ENCODE measurements around the gene ALDH6A1. TPM values are rescaled to one million over a fixed set of nuclear protein-coding genes. Genes with fewer than 3 reads are reported as not detected.
A peak's percentile ranks its signal among the peaks of the same experiment; 100 is the strongest.

Gene ALDH6A1
- total and polyA plus RNA-seq, 2 of the 13 experiments (the other 11 are each of a cell fraction or from before 2014, with no cell fraction given) = 26.9 to 49.9 TPM

DNA sequence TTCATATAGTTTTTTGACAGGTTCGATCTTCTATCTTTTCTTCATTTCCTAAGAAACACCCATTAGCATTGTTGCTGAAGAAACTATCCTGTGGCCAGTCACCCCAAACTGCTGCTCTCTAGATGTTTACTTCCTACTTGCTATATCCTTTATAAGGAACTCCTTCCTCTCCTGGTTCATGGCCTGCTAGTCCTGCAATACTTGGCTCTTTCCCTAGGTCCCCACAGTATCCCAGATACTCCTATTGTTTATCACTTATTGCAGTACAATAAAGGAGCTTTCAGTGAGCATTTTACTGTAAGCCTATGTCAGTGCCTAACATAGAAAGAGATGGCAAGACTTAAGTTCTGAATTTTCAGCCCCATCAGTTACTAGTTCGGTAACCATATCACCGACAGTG, 2.8 kb downstream of the ALDH6A1 start:
- ATAC-seq (no peak), FAIRE-seq (no peak), DNase-seq (ENCODE audit: low spot score) (no peak)
- Histone ChIP-seq H3K36me3 (replicated peaks in 1 of 2; ENCODE audit: control insufficient read depth in 1 of 2, insufficient read depth in 2 of 2, low read length in 2 of 2) (no peaks in the 10 kb centered on the region), H3K4me2 (ENCODE audit: low read depth, low read length) (peak overlapping the region; percentile 34), H3K9ac (ENCODE audit: insufficient read depth, low read depth, low read length) (no peak overlapping the region), H4K20me1 (ENCODE audit: insufficient read depth, low read length) (no peaks in the 10 kb centered on the region), H3K4me3 (replicated peaks in 1 of 3; ENCODE audit: insufficient read depth in 1 of 3, low read depth in 2 of 3, low read length in 3 of 3) (no peak overlapping the region), H2AFZ (ENCODE audit: low read length) (no peak overlapping the region), H3K27ac (ENCODE audit: extremely low read length, insufficient read depth, low read length) (no peak overlapping the region), H3K27me3 (ENCODE audit: control insufficient read depth in 1 of 2, insufficient read depth in 2 of 2, low read length in 2 of 2) (no peaks in the 10 kb centered on the region; a peak in 1 of 5 replicates), H3K9me3 (ENCODE audit: low read length) (no peaks in the 10 kb centered on the region), H3K79me2 (ENCODE audit: insufficient read depth, low read length) (peaks cover 27% of the 10 kb centered on the region), H3K4me1 (ENCODE audit: insufficient read depth, low read length) (peaks cover 43% of the 10 kb centered on the region)
- in situ Hi-C loops (cut with HindIII; ENCODE audit: extremely low pct_ligation_motif_present, low pct_unique_long_range_greater_than_20kb) (no loop called here), intact Hi-C loops (cut with micrococcal nuclease; ENCODE audit: unreplicated experiment) (no loop called here)
- ChIA-PET CTCF (ENCODE audit: low intra/inter-chr PET ratio, low total read pairs) (no interaction called here), POLR2A (no interaction called here)
- WGBS (ENCODE audit: low lambda C conversion rate) = 72% methylated on average over 3 of the region's 3 CpGs
- TF ChIP-seq PAWR (CRISPR knock-in tag; IDR thresholded peaks at IDR 0.05; ENCODE audit: borderline replicate concordance) (no peak), ZHX2 (IDR thresholded peaks at IDR 0.05; ENCODE audit: low read depth) (no peak), ZHX2 (CRISPR knock-in tag; IDR thresholded peaks at IDR 0.05; ENCODE audit: borderline replicate concordance) (no peak), BRF2 (CRISPR knock-in tag; IDR thresholded peaks at IDR 0.05) (no peak), MBNL3 (CRISPR knock-in tag; conservative IDR thresholded peaks at IDR 0.05) (no peak), U2AF1 (optimal IDR thresholded peaks at IDR 0.05; ENCODE audit: low read depth, low read length) (no peak)
- TF ChIP-seq, protein P1, sequence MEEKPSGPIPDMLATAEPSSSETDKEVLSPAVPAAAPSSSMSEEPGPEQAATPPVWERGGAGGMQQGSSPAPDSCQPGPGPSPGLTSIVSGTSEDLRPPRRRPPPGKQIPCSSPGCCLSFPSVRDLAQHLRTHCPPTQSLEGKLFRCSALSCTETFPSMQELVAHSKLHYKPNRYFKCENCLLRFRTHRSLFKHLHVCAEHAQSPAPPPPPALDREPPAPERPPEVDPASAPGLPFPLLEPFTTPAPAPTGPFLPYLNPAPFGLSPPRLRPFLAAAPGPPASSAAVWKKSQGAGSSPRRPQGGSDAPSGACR (CRISPR knock-in tag; IDR thresholded peaks at IDR 0.05) = no peak
- BruUV-seq (replicated peaks) = no TSS peak

Data from HepG2 (cell line).